H1 (cell line): ENCODE results near the gene C1QL3. TPM values are rescaled to one million over a fixed set of nuclear protein-coding genes. Genes with fewer than 3 reads are reported as not detected.

ENCODE experiments used
- CEBPB ChIP-seq: IDR thresholded peaks from 2 replicates; pipeline ENCODE4 v1.6.1; 2012; ENCODE audit warnings: low read depth, low read length
- EGR1 ChIP-seq: IDR thresholded peaks from 2 replicates; pipeline ENCODE4 v1.6.1; 2011; ENCODE audit warnings: low read depth, low read length, borderline replicate concordance
- RBBP5 ChIP-seq: IDR thresholded peaks from 2 replicates; pipeline ENCODE4 v1.7.1; 2012; ENCODE audit warnings: low read depth, mild to moderate bottlenecking, inconsistent platforms, low read length, moderate library complexity, borderline replicate concordance
- SP4 ChIP-seq: IDR thresholded peaks from 2 replicates; pipeline ENCODE4 v1.6.1; 2012; ENCODE audit warnings: low read length, inconsistent platforms
- polyA plus RNA-seq, 7 experiments: library from polyadenylated mRNA; depleted of rRNA in 3 of 7; stranded (reverse) in 5 of 7; unstranded in 2 of 7; fragments of >200 nt in 5 of 7; fragments of 200-250 nt in 2 of 7; gene quantifications; 1 replicate in 5 of 7; 2 replicates in 1 of 7; 4 replicates in 1 of 7; pipeline versions ENCODE4 v1.2.1 to v1.2.3, GENCODE V29; 2011 to 2013; ENCODE audit warnings: missing spikeins in 2 of 7, mixed read lengths in 2 of 7
- total RNA-seq: library from RNA; stranded (reverse); fragmentation: NEBNext Ultra II Directional; extraction: Animal tissue kit (Norgen Biotek cat#: 25700); gene quantifications from 2 replicates; pipeline ENCODE4 v1.2.1, GENCODE V29; 2021
- TF ChIP-seq, protein P1 (sequence below): fragments of 300-600 bp; sonication (generic); IDR thresholded peaks from 2 replicates; pipeline ENCODE4 v1.7.1; 2012; ENCODE audit warnings: low read length, moderate library complexity, mild to moderate bottlenecking, inconsistent platforms; ENCODE audit not compliant: insufficient replicate concordance

The C1QL3 gene
- total and polyA plus RNA-seq, 2 of the 8 experiments (the other 6 are each of a cell fraction or from before 2014, with no cell fraction given) = 1.0 to 1.8 TPM

DNA sequence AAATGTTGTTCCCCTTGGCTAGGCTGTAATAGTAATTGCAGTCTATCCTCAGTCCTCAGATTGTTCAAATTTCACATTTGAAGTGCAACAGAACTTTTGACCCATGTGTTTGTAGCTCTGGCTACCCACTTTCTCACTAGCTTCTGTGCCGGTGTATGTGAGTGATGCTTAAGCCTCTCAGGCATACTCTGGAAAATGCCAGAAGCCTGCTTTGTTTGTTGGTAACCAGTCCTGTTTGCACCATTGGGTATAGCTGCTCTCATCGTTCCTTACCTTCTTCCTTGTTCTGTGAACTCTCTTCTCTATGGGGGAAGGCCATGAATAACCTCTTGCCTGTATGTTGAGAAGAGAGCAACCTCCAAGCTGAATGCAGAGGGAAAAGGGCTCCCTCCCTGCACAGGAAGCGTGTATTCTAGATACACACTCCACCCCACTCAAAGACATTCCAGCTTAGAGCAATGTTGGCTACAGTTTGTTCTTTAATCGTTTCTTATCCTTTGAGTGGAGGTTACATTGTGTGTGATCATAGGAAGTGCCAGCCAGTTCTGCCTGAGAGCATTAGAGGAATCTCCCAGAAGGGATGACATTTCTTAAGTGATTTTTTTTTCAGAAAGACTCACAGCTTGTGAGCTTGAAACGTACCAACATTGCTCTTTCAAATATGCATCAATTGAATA, 40.5 kb downstream of the C1QL3 start (continued):
- TF ChIP-seq, protein P1, sequence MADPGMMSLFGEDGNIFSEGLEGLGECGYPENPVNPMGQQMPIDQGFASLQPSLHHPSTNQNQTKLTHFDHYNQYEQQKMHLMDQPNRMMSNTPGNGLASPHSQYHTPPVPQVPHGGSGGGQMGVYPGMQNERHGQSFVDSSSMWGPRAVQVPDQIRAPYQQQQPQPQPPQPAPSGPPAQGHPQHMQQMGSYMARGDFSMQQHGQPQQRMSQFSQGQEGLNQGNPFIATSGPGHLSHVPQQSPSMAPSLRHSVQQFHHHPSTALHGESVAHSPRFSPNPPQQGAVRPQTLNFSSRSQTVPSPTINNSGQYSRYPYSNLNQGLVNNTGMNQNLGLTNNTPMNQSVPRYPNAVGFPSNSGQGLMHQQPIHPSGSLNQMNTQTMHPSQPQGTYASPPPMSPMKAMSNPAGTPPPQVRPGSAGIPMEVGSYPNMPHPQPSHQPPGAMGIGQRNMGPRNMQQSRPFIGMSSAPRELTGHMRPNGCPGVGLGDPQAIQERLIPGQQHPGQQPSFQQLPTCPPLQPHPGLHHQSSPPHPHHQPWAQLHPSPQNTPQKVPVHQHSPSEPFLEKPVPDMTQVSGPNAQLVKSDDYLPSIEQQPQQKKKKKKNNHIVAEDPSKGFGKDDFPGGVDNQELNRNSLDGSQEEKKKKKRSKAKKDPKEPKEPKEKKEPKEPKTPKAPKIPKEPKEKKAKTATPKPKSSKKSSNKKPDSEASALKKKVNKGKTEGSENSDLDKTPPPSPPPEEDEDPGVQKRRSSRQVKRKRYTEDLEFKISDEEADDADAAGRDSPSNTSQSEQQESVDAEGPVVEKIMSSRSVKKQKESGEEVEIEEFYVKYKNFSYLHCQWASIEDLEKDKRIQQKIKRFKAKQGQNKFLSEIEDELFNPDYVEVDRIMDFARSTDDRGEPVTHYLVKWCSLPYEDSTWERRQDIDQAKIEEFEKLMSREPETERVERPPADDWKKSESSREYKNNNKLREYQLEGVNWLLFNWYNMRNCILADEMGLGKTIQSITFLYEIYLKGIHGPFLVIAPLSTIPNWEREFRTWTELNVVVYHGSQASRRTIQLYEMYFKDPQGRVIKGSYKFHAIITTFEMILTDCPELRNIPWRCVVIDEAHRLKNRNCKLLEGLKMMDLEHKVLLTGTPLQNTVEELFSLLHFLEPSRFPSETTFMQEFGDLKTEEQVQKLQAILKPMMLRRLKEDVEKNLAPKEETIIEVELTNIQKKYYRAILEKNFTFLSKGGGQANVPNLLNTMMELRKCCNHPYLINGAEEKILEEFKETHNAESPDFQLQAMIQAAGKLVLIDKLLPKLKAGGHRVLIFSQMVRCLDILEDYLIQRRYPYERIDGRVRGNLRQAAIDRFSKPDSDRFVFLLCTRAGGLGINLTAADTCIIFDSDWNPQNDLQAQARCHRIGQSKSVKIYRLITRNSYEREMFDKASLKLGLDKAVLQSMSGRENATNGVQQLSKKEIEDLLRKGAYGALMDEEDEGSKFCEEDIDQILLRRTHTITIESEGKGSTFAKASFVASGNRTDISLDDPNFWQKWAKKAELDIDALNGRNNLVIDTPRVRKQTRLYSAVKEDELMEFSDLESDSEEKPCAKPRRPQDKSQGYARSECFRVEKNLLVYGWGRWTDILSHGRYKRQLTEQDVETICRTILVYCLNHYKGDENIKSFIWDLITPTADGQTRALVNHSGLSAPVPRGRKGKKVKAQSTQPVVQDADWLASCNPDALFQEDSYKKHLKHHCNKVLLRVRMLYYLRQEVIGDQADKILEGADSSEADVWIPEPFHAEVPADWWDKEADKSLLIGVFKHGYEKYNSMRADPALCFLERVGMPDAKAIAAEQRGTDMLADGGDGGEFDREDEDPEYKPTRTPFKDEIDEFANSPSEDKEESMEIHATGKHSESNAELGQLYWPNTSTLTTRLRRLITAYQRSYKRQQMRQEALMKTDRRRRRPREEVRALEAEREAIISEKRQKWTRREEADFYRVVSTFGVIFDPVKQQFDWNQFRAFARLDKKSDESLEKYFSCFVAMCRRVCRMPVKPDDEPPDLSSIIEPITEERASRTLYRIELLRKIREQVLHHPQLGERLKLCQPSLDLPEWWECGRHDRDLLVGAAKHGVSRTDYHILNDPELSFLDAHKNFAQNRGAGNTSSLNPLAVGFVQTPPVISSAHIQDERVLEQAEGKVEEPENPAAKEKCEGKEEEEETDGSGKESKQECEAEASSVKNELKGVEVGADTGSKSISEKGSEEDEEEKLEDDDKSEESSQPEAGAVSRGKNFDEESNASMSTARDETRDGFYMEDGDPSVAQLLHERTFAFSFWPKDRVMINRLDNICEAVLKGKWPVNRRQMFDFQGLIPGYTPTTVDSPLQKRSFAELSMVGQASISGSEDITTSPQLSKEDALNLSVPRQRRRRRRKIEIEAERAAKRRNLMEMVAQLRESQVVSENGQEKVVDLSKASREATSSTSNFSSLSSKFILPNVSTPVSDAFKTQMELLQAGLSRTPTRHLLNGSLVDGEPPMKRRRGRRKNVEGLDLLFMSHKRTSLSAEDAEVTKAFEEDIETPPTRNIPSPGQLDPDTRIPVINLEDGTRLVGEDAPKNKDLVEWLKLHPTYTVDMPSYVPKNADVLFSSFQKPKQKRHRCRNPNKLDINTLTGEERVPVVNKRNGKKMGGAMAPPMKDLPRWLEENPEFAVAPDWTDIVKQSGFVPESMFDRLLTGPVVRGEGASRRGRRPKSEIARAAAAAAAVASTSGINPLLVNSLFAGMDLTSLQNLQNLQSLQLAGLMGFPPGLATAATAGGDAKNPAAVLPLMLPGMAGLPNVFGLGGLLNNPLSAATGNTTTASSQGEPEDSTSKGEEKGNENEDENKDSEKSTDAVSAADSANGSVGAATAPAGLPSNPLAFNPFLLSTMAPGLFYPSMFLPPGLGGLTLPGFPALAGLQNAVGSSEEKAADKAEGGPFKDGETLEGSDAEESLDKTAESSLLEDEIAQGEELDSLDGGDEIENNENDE = no peak
- no peak for TF ChIP-seq CEBPB
- no peak for TF ChIP-seq EGR1
- no peak for TF ChIP-seq RBBP5
- no peak for TF ChIP-seq SP4
